ENCODE data around the gene BID.

BID gene

DNA sequence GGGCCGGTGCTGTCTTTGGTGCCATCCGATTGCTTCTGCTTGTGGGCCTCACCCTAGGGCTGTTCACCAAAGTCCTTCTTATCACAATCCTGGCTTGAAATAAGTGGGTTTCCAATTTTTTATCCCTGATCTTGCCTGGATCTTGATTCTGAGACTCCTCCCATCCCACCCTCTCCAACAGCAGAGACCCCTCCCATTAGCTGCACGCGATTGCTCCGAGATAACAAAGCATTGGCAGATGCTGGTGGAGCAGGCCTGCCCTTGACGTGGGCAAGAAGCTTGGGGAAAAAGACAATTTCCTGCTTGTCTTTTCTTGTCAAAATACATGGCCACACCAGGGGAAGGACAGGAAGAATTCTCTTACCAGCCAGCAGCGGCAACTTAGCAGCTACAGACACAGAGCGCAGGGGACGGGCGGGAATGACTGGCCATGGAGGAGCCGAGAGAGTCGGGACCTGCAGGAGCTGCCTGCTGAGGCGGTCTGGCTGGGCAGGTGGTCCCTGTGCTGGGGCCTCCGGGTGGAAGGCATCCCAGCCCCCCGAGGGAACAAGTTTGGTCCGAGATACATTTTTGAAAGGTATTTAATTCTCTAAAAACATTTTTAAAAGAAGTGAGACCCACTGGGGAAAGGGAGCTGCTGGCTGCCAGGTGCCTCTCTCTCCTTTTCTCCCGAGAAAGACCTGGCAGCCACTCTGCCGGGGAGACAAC, 9.7 kb upstream of the BID start:
- no peak for DNase-seq (ENCODE audit: low read depth in 3 of 3)

DNA sequence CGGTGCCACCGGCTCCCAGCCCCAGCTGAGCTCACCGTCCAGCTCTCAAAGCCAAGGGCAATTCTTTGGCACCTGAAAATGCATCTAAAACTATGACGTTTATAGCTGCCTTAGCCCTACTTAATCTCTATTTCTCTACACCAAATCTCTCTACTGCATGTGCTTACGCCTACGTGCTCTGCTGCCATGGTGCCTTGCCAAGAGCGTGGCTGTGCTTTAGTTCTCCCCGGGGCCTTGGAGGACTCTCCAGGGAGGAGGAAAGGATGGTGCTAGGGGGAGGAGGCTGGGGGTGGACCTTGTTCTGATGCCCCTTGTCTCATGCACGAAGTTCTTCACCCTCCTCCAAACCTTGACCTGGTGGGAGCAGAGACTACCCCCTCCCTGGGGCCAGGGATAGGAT, 9.0 kb upstream of the BID start:
- no peak for DNase-seq (ENCODE audit: low read depth in 3 of 3)

DNA sequence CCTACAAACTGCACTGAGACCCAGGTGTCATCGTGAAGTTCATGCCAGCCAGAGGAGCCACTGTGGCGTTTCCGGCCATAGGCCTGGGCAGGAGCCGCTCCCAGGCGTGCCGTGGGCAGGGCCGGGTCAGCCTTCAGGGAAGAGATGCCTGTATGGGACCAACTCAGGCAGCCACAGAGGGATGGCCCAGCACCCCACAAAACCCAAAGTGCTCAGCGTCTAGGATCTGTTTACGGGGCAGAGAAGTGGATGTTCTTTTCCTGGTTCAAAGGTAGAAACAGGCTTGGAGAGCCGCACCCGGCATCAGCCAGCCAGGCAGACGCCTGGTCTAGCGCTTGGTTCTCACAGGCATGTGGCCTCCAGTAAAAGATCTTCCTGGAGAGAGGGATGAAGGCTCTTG, 8.4 kb upstream of the BID start:
- no peak for DNase-seq (ENCODE audit: low read depth in 3 of 3)

DNA sequence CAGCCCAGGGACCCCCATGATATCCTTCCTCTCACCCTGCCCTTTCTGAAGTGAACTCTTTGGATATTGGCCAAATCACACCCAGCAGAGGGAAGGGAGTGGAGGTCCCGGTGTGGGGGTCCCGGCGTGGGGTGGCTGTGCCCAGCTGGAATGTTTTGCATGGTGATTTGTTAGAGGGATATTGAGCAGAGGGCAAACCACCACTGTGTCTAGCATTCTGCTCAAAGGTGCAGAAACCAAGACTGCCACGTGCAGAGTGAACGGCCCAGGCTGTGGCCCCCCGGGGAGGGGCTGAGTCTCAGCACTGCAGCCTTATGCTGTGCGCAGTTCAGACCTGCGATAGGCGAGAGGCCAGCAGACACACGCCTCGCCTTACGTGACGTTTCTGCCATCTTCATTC, 7.9 kb upstream of the BID start:
- no peak for DNase-seq (ENCODE audit: low read depth in 3 of 3)

DNA sequence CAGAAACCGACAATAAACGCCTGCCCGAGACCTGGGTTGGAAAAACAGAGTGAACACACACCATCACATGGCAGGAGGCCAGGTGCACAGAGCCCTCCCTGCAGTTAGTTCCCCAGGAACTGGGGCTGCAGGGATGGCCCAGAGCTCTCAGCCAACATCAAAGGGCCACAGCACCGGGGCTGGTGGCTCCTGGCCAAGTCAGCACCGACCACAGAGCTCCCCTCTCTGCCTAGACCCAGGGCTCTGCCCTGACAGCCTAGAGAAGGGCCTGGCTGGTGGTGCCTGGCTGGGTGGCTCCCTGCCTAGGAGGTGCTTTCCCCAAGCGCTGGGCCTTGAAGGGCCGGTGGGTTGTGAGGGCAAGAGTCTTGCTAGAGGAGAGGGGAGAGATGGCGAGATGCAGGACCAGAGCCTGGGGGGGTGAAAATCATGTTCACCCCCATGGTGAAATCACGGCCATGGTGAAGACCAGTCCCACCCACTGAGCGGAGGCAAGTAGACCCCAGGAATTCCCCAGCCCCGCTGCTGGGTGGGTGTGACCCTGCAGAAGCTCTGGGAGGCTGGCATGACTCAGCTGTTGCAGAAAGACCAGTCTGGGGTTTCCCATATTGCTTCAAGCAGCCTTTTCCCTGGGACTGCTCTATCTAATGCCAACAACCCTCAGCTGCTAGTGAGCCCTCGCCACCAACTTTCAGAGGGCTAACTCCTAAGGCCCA, 7.2 kb upstream of the BID start:
- DNase-seq (ENCODE audit: low read depth in 3 of 3), result peak in 2 of 3 experiments; percentile 42 to 49

DNA sequence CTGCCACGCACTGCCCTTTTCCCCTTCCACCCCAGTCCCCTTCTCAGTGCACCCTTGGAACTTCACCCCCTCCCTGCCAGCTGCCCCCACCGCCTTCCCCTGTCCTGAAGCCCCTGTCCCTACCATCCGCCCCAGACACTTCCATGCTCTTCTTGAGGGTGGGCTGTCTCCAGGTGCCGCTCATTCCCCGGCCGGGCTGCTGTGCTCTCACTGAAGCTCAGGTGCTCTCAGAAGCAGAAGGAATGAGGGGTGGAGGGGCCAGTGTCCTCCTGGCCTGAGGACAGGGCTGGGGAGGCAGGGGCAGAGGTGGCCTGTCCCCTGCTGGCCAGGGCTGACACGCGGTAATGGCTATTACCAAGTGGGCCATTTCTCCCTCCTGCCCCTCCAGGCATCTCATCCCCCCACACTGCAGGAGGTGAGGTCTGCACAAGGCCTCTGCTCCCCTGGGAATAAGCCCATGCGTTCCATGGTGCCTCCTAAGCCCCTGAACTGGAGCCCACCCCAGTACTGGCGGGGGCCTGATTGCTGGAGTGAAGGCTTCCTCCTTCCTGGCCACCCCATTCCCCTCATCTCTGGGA, 6.6 kb upstream of the BID start:
- no peak for DNase-seq (ENCODE audit: low read depth in 3 of 3)

DNA sequence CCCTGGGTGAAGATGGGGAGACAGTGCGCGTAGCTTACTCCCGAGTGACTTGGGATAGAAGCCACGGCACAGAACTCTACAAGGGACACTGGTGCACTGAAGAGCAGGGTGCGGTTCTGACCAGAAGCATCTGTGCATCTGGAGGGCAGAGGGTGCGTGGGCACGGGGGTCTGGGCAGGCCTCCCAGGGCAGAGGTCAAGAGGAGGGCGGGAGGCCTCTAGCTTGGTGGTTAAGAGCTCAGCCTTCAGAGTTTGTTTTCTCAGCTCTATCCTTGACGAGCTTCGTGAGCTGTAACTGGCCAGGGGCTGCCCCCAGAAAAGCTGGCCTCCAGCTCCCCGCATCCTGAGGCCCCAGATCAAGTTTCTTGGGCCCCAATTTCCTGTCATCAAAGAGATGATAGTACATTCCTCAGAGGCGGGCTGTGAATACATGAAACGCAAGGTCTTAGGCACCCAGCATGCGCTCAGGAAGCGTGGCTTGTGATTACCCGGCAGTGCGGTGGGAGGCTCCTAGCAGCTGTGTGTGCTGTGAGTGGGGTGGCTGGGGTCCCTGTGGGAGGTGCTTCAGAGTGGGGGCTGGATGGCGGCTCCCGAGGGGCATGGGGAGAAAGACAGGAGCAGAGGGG, 6.0 kb upstream of the BID start:
- no peak for DNase-seq (ENCODE audit: low read depth in 3 of 3)

DNA sequence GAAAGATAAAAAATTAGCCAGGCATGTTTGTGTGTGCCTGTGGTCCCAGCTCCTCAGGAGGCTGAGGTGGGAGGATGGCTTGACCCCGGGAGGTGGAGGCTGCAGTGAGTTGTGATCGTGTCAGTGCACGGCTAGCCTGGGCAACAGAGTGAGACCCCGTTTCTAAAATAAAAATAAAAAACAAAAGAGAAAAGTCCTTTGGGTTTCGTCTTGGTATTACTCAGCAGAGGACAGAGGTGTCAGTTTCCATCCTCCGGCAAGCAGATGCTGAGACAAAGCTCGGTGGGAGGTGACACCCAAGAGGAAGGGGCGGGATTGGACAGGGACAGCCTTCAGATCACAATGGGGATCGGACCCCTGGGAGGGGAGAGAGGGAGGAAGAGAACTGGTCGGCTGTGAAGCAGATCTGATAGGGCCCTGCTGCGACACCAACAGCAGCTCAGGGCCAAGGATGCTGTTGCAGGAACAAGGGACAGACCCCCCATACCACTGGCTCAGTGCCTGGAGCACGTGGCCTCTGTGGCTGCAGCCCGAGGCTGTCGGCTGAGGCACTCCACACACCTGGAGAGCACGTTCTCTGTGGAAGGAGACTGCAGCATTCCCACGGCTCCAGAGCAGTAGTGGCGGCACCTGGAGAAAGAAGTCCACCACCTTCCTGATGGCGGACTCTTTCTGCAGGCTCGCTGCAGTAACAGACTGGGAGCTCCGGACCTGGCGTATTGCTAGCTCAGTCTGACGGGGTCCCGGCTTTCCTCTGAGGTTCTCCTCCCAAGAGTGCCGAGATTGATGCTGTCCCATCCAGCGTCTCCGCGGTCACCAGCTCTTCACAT, 5.2 kb upstream of the BID start:
- no peak for DNase-seq (ENCODE audit: low read depth in 3 of 3)

DNA sequence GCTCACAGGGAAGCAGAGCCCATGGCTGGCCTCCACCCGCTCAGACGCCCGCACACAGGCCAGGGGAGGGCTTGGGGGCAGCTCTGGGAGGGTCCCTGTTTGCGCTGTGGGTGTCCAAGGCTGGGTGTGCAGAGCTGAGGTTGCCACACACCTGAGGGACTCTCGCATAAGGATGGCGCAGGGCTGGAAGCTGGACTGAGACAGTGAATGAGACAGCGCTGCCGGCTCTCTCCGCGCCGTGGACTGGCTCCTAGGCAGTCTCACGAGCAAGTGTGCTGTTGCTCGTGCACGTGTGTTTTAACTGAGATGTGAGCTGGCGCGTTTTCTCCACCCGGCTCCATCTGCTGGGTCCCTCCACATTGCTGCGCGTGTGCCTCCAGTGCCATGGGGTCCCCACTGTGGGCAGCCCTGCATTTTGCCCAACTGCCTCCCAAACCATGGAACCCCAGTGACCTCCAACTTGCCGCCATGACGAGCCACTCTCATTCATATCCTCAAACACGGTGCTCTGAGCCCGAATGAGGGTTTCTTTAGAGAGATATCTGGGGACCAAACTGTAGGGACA, 4.2 kb upstream of the BID start:
- no peak for DNase-seq (ENCODE audit: low read depth in 3 of 3)

DNA sequence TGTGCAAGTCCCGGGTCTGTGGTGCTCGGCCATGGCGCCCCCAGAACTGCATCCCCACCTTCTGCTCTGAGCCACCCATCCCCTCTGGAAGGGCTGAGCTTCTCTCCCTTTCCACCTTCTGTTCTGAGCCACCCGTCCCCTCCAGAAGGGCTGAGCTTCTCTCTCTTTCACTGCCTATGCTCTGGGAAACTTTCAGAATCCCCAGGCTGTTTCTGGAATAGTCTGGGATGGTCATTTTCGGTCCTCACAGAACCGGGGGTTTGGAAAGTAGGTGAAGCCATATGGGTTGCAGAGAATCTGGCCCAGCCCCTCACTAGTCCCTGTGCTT, 3.4 kb upstream of the BID start:
- no peak for DNase-seq (ENCODE audit: low read depth in 3 of 3)

DNA sequence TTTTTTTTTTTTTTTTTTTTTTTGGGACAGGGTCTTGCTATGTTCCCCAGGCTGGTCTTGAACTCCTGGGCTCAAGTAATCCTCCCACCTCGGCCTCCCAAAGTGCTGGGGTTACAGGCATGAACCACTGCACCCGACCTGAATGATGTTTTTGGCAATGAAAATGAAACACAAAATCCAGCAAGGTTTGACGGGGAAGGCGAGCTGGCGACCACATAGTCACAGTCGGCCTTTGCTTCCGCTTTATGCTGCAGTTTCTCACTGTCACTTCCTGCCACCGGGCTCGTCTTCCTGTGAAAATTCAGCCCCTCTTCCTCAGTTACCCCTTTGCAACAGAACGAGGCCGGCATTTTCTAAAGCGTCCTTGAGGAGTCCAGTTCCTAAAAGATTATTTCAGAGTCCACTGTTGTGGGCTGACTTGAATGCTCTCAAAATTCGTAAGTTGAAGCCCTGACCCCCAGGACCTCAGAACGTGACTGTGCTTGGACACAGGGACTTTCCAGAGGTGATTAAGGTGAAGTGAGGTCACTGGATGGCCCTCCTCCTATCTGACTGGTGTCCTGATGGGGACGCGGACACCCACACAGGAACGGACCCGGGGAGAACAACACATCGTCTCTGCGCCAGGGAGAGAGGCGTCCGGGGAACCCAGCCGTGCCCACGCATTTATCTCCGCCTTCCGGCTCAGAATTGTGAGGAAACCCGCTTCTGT, 2.9 kb upstream of the BID start:
- DNase-seq (ENCODE audit: low read depth in 3 of 3), result peak; percentile 40 to 63 (median 52)

DNA sequence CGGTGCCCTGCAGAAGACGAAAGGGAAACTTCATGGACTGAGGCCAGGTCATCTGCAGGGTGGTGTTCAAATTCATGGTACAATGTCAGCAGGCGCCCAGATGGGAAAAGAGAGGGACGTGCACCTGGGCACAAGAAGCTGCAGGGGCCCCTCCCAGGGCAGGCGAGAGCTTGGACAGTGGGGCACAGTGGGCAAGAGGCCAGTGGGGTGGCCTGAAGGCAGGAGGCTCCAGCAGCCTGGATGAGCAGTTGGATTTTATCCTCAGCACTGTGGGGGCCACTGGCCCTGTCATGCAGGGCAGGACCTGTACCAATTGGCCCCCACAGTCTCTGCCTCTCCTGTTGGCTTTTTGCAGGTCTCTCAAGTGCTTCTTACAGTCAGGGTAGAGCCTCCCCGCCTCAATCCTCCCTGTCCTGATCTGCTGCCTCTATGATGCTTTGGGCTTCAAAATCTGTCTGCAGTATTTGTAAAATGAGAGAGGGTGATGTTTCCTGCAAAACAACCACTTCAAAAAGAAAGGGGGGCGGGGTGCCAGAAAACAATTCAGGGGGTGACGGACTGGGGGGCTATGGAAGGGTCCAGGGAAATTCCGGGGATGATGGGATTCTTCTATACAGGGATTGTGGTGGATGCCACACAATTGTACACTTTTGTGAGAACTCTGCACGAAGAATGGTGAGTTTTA, 1.7 kb upstream of the BID start:
- no peak for DNase-seq (ENCODE audit: low read depth in 3 of 3)

DNA sequence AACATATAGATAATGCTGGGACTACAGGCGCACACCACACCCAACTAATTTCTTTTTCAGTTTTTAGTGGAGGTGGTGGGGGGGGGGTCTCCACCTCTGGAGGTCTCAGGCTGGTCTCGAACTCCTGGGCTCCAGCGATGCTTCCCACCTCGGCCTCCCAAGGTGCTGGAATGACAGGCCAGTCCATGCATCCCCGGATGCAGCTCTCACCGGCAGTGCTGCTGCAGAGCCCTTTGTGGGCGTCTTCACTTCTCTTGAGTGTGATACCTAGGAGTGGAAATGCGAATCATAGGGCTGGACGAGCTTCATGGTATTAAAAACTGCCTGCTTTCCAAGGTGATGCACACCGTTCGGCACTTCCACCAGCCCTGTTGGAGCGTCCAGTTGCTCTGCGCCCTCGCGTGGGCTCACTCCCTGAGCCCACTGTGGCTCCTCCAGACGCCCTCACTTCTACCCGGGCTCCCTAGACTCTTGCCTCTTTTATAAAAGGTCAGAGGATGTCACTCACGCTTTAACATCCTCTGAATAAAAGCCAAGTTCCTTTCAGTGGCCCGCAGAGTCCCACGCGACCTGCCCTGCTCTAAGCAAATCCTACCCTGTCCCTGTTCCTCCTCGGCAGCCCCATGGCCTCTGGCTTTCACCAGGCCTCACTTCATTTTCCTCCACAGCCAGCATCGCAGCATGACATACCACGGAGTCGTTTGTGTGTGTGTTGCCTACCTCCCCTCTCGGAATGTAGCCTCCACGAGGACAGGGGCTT, 837 bp upstream of the BID start:
- DNase-seq (ENCODE audit: low read depth in 3 of 3), result no peak

DNA sequence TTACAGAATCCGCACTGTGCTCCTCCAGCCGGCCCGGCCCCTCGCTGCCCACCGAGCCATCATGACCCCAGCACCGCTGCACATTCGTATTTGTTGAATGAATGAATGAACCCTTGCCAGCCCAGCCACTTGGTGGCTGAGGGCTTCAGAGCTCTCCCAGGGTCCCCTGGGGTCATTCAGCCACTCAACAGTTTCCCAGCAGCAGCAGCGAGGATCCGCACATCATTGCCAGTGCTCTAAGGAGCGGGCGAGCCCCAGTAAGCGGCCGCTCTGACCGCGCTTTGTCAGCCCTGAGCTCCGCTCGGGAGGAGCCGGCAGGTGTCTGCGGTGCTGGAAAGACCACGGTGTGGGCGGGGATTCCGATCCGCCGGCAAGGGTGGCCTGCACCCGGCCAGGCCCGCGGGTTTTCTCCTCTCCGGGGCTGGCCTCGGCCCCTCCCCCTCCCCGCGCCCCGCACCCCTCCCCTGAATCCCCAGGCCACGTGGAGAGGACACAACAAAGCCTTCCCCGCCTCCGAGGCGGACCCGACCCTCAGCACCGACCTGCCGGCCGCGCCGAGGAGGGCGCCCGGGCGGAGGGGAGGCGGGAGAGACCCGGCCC, 563 bp downstream of the BID start:
- DNase-seq (ENCODE audit: low read depth in 3 of 3), result peak in 2 of 3 experiments; percentile 25 to 67

DNA sequence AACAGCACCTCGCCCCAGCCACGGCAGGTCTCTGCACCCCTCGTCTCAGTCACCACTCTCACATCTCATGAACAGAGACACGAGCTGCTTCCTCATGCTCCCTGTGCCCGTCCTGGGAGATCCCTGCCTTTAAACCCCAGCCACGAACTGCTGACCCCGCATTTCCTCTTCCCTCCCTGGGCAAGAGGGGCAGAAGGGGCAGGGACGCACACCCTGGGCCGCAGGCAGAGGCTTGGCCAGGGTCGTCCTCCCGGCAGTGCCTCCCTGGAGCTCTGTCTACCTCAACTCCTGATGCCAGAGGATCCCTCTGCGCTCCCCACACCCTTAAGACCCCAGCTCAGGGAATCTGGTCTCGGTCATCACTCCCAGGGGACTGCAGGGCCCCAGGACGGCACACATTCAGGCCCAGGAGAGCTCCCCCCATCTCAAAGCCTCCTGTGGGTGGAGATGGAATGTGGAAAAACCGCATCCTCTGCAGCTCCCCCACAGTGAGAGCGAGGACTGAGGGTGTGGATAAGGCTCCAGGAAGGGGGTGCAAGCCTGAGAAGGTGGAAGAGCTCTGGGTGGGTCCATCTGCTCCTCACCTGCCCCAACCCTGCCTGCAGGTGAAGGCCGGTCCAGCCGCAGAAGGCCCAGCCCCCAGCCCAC, 1.2 kb downstream of the BID start:
- DNase-seq (ENCODE audit: low read depth in 3 of 3), result no peak

DNA sequence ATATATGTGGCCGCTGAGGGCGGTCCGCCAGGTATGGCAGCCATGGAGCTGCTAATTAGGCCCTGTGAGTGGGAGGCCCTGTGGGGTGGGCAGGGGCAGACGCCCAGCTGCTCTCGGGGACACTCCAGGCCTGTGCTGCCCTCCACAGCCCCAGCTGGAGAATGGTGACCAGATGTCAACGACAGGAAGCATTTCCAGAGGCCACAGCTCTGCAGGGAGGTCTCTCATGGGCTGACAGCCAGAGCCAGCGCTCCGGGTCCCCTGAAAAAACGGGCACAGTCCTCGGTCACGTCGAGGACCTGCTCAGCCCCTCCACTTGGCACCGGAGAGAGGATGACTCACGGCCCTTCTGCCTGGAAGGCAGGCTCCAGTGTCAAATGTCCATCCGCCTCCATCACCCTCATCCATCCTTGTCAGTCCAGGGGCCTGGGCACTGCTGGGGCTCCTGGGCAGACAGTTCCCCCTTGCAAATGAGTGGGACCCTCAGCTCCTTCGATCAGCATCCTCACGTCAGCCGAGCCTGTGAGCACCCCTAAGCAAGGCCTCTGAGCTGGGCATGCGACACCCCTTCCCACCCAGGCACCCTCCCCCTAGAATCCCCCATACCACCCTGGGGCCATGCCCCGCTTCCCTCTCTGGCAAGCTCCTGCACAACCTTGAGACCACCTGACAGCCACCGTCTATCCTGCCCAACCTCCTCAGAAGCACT, 1.9 kb downstream of the BID start:
- no peak for DNase-seq (ENCODE audit: low read depth in 3 of 3)

DNA sequence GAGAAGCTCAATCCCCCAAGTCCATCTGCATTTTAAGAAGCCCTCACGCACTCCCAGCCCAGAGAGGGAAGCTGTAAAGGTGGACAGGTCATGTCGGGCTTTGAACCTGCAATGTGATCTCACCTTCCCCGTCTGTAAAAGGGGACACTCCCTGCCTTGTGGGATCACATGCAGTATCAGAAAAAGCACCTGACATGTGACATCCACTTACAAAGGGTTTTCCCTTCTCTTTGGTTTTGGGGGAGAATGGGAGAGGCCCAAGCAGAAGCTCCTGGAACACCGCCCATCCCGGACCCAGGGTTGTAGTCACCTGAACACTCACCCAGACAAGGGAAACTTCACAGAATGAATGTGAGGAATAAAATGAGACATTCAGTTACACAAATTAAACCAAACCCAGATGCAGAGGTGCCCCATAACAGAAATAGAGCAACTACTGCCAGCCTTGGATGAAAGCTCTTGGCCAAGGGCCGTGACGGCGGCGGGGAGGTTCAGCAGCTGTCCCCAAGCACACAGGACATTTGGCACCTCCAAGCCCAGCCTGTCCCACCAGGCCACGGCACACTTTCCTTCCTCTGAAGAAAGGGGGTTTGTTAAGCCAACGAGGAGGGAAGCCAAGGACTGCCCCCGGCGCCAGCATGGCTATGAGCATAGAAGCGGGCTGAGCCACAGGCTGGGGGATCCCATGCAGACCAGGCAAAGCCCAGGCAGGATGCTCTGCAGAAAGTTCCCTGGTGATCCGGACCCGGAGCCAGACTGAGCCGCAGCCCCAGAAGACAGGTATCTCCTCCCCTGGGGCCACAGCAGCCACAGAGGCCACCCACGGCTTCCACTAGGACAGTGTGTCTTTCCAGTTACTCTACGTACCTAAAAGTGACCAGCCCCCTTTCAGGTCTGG, 3.8 kb downstream of the BID start:
- DNase-seq (ENCODE audit: low read depth in 3 of 3), result no peak
